ENCODE data around the gene FAM237B.
A peak's percentile ranks its signal among the peaks of the same experiment; 100 is the strongest.

The FAM237B gene

GRCh38 chr7:90290244-90291113, 30.6 kb downstream of the FAM237B start:
- DNase-seq (ENCODE audit: low spot score) = no peak

GRCh38 chr7:90288154-90288553, 33.0 kb downstream of the FAM237B start:
- DNase-seq (ENCODE audit: low spot score) = no peak

DNA sequence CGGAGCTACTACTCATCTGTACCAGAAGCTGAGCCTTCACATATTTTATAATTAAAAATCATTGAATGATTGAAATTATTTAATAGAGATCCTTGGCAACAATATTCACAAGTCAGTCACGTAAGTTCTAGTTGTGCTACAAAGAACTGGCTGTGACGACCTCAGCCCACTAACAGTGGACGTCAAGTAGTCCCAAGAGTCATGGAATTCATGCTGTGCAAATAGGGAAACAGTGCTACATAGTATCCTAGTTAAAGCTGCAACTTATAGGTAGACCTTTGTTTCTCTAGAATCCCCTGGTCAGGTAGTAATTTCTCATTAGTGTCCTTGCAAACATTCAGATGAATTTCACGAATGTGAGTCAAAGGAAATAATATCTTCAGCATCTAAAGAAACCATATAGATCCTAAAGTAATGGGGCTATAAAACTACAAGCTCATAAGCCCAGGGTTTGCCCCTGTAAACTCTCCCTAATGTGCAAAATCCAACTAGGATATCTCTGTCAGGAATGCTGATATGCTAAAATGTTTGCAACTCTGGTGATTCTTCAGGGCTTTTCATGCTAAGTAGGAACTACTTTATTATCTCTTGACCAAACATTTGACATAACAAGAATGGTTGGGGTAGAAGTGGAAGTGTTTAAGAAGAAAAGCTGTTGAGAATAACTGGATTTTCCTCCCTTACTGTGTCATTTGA, 44.9 kb downstream of the FAM237B start:
- DNase-seq (ENCODE audit: low spot score) = no peak

DNA sequence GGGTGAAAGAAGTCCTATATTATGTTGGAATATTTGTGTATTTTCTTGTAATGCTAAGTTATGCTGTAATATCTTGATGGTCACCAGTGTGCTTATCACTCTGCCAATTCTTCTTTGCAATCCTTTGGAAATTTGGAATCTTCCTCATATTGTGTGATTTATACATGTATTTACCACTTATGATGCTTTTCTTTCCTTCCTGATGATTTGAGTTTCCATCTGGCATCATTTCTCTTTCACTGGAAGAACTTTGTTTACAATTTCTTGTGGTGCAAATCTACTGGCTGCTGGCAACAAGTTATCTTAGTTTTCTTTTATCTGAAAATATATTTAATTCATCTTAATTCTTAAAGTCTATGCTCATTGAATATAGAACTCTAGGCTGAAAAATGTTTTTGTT, 46.9 kb downstream of the FAM237B start:
- no peak for DNase-seq (ENCODE audit: low spot score)

- DNase-seq (ENCODE audit: low spot score) = no peak
Observed at GRCh38 chr7:90272242-90272641, 48.9 kb downstream of the FAM237B start.

GRCh38 chr7:90271753-90272152, 49.4 kb downstream of the FAM237B start:
- peak; percentile 62 for DNase-seq (ENCODE audit: low spot score)

DNA sequence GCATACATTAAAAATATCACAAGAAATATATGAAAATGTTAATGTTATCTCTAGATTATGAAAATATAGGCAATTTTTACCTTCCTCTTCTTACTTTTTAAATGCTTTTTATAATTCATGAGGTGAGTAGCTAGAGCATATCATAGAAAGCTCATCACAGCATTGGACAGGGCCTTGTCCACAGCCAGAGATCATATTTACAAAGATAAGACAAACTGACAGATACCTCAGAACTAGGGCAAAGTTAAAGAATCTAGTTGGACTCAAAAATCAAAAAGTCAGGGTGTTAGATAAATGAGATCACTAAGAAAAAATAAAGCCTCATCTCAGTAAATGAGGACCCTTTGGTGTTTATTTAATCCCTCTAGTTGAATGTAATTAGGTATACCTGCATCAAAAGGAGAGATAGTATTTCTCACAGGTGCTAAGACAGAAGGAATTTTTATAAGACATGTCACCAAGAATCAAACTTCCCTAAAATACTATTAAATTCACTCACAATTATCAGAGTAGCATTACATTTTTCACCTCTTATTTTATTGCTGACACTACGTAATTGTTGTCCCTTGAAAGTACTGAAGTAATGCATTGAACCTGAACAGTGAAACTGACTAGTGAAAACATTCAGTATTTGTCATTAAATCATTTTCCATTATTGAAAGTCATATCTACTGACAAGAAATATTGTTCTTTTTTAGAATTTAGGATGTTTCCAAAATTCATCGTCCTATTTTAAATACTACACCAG, 50.5 kb downstream of the FAM237B start:
- no peak for DNase-seq (ENCODE audit: low spot score)

GRCh38 chr7:90269163-90269562, 51.9 kb downstream of the FAM237B start:
- DNase-seq (ENCODE audit: low spot score) = no peak

DNA sequence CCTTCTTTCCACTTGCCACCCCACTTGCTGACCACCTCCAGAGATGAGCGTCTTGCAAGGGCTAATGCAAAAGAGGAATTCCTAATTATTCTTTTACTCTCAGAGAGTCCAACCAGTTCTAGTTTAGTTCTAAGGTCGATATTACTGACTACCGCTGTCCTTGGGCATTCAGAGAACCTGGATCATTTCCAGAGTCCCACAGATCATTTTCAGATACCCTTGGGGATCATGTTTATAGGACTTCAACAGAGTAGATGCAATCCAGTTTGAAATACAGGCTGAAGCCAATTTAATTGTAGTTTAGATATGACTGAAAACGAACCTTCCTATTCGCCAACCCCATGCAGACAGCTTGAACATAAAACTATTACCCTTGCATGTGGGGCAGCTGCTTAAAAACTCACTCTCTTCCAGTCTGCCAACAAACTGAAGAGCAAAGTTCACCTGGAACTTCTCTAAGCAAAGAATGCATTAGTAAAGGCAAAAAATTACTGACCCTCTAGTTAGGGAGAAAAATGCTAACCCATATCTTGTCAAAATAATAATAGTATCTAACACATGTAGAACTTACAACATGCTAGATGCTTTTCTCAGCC, 53.7 kb downstream of the FAM237B start:
- DNase-seq (ENCODE audit: low spot score) = no peak

DNA sequence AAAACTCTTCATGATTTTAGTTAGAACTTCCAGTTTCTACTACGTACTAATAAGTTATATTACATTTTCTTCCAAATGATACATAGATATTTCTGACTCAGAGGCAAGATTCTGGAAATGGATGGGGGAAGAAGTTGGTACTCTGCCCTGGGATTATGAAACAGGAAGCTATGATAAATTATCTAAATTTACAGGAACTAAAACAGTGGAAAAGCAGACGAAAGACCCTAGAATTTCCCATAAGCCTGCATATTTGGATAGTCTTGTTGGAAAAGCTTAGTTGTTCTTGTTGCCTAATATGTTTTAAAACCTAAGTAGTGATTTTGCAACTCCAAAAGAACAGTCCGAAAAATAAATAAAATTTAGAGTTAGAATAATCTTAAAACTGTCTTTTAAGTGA, 54.3 kb downstream of the FAM237B start:
- DNase-seq (ENCODE audit: low spot score) = peak; percentile 43
